IPS DF 4.7 (cell line): ENCODE results near the gene ARHGEF26.

Experiments
- DNase-seq: peaks from one replicate; pipeline ENCODE4 v3.0.0-alpha.2; 2013; ENCODE audit warnings: low spot score; ENCODE audit errors: extremely low read depth

Gene ARHGEF26

DNA sequence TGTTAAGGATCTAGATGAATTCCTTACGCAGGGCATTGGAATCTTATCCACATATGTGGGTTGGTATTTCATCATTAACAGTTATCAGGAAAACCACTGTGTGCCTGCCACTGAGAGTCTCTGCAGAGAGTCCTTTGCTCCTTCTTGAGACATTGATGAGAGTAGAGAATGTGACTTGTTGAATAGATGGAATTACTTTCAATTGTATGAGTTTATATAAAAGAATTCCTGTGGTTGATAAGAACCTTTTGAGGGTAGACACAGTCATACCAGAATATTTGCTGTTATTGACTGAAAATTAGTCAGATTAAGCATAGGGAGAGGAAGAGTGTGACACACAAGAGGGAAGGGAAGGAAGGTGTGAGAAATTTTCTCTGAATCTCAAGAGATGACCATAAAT lies 30.8 kb downstream of the ARHGEF26 start:
- DNase-seq = no peak

DNA sequence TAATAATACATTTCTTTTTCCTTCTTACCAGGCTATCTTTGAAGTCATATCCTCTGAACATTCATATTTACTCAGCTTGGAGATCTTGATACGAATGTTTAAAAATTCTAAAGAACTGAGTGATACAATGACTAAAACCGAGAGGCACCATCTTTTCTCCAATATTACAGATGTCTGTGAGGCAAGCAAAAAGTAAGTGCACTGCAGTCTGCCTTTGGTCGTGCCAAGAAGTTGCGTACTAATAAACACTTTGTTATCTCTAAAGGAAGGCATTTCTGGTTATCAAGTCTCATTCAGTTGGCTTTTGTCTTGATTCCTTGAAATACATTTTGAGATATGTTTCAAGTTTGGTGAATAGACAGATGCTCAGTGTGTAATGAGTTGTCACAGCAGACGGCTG lies 31.6 kb downstream of the ARHGEF26 start:
- no peak for DNase-seq

DNA sequence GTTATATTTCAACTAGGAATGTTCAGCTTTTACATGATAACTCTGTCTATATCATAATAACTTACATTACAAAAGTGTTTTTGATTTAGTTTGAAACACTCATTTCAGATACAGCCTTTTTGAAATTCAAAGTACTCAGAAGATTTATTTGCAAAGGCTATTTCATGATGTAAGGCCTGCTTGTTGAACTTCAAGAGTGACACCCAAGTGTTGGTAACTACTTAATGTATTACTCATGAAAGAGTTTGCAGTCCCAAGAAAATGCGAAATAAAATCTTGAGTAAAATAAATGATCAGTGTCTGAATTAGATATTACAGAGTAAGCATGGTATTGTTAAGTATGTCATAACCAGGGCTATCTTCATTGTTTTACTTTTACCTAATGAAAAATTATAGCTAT lies 35.3 kb downstream of the ARHGEF26 start:
- DNase-seq = no peak

DNA sequence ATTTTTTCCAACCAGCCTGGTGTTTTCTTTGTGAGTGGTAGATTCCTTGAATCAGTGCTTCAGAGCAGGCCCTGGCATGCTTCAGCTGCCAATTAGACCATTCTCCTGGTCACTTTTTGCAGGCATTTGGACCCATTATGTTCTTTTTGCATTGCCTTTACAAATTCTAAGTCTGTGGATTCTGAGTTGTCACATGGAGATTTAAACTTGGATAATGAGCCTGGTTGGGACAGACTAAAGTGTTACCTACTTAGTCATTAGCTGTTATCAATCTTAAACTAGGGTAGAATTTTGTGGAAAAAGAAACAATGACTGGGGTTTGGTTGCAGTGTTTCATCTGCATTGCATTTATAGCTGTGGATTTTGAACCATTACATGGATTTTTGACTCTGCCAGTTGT lies 40.6 kb downstream of the ARHGEF26 start:
- DNase-seq = no peak

DNA sequence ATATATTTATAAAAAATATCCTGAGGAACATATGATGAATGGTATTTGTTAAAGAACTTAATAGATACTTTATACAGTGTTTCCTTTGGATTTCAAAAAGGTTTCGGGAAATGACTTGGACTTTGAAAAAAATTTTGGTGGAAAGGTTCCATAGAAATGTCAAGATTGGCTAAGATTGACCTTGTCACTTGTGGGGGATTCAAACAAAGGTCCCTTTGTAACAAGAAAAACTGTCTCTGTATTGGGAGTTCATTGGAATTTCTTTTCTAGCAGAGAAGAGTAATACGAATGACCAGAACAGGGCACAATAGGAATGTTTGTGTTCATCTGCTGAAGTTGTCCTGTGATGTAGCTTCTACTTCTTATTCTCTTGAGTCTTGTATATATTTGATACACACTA lies 43.2 kb downstream of the ARHGEF26 start:
- no peak for DNase-seq

DNA sequence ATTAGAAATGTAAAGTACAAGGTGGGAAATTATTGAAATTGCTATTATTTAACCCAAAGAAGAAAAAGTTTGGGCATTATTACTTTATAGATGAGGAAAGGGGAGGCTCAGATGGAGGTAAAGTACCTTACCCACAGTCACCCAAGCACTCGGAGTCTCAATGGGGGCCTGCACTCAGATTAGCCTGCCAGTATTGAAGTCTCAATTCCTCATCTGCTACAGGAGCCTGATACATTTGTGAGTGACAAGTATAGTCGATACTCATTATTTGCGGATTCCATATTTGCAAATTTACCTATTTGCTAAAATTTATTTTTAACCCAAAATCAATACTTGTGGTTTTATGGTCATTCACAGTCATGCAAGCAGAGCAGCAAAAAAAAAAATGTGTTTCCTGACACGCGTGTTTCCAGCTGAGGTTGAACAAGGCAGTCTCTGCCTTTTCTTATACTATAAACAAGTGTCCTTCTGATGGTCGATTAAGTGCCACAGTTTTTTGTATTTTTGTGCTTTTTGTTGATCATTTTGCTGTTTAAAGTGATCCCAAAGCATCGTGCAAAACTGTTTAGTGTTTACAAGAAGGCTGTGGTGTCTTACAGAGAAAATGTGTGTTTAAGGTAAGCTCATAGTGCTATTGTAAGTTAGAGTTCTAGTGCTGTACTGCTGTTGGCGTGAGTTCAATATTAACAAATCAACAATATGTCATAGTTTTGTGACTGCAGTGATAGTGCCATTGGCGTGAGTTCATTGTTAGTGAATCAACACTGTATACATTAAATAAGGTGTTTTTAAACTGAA lies 48.0 kb downstream of the ARHGEF26 start:
- no peak for DNase-seq

DNA sequence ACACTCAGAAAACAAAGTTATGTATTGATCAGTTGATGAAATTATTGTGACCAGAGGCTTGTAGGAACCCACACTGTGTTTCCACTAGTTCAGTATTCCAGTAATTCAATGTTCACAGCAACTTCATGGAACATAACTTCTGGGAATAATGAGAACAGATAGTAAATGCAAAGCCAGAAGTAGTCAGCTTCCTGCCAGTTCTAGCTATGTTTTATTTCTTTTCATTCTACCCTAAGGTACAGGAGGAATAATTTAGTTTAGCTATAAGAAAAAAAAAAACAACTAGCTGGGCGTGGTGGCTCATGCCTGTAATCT lies 48.6 kb downstream of the ARHGEF26 start:
- no peak for DNase-seq

DNA sequence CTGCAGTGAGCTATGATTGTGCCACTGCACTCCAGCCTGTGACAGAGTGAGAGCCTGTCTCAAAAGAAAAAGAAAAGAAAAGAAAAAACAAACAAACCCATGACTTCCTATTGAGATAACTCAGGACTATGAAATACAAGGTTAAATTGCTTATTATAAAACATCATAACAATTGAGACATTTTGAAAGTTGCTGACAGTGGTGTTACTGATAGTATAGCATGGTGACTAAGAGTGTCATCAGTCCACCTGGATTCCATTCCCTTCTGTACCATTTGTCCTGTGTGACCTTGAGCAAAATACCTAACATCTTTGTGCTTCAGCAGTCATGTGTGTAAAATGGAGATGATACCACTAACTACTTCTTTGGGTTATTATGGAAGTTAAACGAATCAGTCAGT lies 49.1 kb downstream of the ARHGEF26 start:
- DNase-seq = no peak

DNA sequence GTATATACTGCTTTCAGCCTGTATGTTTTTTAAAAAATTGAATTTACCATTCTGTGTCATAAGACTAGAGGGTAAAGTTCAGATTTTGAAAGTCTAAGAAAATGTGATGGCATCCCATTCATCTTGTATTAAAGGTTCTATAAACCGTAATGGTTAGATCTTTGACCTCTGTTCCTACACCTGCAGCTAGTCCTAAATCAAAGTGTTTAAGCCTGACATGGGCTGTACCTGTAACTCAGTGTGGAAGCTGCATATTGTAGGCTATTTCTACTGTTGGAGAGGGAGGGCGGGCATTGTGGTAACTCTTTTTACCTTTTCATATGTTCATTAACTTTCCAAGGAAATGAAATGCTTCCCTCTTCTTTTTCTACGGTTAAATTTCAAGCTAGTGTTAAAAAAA lies 53.9 kb downstream of the ARHGEF26 start:
- no peak for DNase-seq

DNA sequence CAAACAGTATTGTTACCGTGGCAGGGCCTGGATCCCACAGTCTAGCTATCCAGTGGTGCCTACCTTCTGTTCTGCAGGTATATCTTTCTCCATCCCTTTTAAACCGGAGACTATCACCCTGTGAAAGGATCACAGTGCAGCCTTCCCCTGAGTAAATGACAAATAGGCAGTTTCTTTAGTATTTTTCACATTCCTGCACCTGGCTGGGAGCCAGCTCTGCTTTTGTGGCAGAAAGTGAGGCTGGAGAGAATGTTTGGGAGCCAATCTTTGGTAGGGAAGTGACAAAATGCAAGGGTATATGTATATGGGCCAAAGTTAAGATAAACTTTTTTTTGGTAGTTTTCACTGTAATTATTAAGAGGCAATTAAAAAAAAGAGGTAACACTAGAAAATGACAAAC lies 54.8 kb downstream of the ARHGEF26 start:
- DNase-seq = no peak

DNA sequence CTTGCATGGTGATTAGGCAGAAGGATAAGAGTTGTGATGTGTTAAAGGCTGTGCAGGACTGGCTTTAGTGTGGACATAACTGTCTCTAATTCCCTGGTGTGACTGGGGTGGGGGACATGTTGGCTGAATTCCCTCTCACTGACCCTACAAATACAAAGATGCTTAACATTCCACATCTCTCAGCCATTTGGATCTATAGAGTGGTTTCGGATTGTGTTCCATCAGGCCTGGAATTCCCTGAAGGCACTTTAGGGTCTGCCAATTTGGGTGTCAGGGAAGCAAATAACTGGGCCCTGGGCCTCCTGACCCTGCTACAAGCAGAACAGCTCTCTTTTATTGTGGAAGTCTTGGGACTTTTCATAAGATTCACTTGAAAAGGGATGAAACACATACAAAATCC lies 56.2 kb downstream of the ARHGEF26 start:
- no peak for DNase-seq

DNA sequence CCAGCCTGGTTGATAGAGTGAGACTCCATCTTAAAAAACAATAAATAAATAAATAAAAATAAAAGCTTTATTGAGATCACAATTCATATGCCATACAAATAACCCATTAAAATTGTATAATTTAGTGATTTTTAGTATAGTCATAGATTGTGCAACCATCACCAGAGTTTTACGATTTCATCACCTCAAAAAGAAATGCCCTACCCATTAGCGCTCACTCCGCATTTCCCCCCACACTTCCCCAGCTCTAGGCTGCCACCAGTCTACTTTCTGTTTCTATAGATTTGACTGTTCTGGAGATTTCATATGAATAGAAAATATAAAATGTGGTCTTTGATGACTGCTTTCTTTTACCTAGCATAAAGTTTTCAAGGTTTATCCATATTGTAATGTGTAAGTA lies 57.0 kb downstream of the ARHGEF26 start:
- no peak for DNase-seq

DNA sequence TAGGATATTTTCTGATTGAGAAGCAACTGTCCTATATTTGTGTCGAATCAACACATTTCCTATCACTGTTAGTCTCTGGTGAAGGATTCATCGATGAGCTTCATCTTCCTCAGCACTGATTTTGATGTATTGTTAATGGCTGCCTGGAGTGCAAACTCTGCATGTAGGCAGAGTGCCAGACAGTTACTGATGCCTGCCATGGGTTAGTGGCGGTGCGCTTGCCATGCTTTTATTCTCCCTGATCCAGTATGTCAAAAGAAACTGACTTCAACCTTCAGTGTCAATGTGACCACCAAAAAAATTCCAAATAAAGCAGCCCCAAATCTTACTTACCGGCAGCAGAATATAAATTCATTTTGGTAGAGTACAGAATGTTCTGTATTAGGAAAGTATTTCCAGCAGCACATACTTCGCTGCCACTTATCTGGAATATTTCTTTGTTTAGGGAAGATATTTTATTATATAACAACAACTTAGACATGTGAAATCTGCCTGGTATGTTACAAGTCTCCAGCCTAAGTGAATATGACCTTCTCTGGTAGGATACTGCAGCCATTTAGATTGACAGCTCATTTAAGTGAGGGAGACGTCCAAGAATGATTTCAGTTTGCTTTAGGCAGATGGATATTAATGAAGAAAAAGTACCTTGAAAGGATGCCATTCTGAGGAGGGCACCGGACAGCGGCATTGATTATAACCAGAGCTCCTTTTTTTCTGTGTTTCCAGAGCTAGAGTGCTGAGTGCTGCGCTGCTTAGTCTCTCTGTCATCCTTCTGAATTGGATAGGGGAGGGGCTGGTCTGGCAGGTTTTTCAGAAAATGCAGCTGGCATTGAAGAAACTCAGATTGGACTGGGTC lies 59.9 kb downstream of the ARHGEF26 start:
- no peak for DNase-seq

DNA sequence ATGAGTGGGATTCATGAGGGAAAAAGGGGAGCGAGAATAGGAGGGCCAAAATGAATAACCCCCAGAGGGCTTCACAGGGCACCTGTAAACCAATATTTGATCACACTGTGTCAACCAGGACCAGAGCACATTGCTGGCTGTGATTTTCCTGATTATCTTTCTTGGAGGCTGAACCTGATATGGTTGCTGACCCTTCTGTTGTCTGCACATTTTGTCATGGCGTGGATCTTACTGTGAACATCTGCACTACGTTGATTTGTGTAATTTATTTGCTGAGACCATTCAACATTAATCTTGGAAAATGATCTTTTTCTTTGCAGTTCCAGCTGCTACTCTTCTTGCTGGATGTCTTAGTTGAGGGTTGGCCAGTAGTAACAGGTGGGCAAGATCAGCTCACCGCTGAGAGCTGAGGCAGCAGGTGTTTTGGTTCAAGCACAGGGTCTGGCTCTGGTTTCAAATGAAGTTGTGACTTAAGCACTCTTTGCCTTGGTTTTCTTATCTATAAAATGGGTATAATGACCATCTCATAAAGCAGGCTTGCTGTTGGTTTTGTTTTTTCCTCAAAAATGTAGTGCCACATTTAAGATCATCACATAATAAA lies 61.2 kb downstream of the ARHGEF26 start:
- no peak for DNase-seq

DNA sequence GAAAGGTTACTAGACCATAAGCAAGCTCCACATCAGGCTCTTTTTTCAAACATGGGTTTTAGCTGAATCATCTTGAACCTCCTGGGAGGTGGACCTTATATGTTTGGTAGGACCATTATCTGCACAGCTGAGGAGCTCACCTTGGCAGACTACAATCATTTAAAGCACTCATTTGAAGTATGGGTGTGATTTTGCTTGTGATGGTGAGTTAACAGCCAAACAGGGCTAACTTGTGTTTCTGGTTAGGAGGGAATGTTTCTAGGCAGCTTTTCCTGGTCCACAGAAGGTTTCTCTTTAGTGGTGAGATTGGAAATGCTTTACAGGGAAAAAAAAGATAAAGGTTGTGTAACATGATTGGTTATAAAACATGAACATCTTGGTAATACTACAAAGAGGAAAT lies 61.8 kb downstream of the ARHGEF26 start:
- no peak for DNase-seq

DNA sequence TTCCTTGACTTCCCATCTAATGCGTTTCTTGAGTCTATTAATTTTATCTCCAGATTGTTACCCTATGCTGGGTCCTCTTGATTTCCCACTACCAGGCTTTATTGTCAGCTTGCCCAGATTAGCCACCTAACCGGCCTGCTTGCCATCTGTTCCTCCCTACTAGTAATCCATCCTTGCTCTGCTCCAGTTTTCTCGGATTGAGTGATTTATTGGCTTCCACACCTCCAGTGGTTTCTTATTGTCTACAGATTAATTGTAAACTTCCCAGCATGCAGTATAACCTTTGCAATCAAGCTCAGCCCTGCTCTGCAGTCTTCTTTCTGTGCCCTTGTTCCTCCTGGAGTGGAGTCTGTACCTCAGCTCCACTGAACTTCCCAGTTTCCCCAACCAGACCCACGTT lies 63.4 kb downstream of the ARHGEF26 start:
- DNase-seq = no peak

DNA sequence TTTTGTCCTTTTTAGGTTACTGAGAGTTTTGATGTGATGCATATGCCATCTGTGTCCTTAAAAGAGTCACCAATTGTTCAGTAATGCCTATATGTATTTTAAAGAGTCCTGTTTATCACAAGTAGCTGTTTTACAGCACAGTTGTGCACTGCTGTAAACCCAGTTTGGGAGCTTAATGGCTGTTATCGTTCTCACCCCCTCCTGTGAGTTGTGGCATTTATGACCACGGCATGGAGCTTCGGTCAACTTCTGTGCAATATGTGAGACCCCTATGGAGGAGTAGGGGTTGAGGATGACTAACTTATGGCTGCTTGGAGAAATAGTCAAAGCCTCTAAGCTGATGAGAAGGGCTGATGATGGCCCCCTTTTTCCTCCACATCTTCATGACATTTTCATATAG lies 67.2 kb downstream of the ARHGEF26 start:
- no peak for DNase-seq

DNA sequence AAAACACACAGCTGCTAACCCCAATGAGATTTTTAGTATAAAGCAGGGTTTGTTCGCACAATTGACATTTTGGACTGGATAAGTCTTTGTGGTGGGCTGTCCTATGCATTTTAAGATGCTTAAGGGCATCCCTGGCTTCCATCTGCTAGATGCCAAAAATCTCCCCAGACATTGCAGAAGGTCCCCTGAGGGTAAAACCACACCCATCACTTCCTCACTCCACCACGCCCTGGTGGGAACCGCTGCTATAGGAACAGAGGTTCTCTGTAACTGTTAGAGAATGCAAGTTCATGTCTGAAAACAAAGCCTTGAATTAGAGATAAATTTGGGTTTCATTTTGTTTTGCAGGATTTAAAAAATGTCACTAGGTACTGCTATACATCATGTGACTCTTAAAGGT lies 67.7 kb downstream of the ARHGEF26 start:
- DNase-seq = no peak

DNA sequence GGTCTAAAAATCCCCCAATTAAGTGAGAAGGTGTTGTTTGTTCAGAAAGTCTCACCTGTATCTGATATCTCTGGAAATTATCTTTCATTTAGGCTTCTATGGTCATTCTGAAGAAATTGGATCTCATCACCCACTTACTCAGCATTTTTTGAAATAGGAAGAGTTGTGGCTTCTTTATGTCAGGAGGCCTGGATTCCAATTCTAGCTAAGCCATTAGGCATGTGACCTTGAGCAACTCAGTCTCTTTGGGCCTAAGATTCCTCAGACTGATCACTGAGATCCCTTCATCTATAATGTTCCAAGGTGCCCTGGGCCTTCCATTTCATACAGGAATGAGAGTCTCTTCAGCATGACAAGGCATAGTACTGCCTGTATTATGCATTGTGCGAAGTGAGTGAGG lies 70.3 kb downstream of the ARHGEF26 start:
- no peak for DNase-seq

DNA sequence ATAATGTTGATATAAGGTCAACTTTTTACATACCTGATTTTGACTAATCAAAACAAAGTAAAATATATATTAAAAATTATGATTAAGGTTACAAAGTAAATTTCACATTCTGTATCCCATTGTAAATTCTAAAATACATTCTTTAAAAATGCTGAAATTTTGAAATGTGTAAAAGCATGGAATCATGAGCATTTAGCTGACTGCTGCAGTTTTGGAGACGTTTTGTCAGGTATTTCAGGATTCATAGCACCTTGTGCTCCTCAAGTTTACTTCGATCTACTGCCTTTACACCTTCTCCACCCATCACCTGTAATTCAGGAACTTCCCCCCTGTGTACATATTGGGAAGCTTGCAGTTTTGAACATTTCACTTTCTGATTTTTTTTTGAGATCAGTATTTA lies 71.0 kb downstream of the ARHGEF26 start:
- DNase-seq = no peak

DNA sequence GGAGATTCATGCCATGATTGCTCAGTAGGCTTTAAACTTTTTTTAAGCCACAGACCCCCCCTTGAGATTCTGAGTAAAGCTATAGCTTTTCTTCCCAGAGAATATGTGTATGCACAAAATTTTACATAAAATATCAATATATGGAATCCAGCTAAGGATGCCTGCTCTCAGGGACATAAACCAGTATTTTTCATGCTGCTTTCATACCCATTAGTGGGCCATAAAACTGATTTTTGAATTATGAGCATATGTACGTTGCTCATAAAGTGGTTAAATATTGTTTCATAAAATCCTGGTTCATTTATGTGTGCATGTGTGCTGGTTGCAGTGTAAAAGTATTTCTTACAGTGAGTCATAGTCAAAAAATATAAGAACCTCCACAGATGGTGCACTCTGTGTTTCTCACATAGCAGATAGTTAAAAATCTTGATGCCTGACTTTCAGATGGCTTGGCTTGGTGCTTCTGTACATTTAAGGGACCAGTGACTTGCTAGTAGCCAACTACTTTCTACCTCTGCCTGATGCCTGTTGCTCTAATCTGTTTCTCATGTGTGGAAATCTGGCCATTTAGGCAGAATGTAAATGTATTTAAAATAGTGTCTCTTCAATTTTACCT lies 71.9 kb downstream of the ARHGEF26 start:
- DNase-seq = no peak

DNA sequence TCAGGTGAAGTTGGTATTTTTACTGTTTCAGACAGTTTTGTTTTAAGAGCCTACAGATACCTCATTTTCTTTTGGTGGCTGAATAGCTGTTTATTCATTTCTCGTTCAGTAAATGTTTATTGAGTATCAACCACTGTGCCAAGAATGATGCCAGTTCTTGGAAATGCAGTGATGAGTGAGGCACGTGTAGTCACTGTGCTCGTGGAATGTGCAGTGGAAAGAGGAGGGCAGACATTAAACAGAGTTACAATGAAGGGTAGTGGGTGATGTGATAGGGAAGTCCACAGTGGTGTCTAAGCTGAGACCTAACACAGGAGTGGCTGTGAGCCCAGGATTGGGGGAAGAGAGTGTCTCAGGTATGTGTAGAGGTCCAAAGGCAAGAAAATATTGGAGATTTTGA lies 73.7 kb downstream of the ARHGEF26 start:
- no peak for DNase-seq
